Activated T-cell treated with anti-CD3 and anti-CD28 coated beads for 48 hours (primary cell): Measurements from ENCODE around the gene RBM19.
"Not testable (repeated sequence)": the region's sequence is repeated elsewhere in the genome, so short reads cannot be mapped to it uniquely, and the experiment has no call there.

ENCODE experiments used
- DNase-seq: peaks from one replicate; pipeline ENCODE4 v3.0.0-alpha.2; 2020; ENCODE audit warnings: low read depth

RBM19 gene

DNA sequence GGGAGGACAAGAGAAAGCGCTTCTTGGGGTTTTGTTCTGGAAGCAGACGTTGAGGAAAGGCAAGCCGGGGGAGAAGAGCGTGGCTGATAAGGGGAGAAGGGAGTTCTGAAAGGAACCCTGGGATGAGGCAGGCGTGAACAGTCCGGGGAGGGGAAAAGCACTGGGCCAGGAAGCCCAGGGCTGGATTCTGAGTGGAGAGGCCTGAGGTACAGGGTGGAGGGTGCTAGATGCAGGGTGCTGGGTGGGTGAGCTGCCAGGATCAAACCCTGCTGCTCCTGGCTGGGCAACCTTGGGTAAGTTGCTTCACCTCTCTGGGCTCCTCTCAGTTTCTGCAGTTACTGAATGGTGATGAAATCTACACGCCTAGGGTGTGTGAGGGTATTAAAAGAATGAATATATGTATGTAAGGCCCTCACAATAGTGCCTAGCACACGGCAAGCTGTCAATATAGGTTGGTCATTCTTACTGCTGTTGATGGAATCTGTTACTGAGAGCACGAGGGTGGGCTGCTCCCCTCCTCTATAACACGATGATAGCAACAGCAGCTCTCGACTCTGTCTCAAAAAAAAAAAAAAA, 138.5 kb downstream of the RBM19 start:
- no peak for DNase-seq

DNA sequence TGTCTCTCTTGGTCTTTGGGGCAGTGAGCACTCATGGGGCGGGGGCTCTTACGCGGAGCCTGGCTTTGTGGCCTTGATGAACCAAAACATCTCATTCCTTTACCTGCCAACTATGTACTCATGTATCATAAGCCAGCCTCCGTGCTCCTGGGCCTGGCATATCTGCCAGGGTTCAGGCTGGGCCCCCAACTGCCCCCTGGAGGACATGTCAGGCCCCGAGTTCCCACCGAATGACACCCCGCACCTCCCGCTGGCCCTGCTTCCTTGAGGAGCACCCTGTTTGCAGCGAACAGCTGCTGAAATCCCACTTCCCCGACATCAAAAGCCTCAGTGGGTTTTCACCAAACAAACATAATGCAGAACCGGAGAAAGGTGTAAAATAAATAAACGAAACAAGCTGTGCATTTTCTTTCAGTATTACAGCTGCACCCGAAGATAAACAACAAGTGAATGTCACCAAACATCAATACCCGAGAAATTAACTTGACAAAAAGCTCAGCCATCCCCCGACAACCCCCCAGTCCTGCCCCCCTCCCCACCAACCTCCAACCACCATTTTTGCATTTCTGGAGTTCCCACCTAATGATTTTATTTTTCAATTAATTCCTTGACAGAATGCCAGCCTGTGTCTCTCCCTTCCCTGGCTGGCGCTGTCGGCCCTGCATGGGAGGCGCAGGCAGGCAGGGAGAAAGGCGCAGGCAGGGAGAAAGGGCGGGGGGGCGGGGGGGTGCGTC, 139.2 kb downstream of the RBM19 start:
- DNase-seq: no peak

- DNase-seq: no peak
Measured at GRCh38 chr12:113825705-113826104, 140.4 kb downstream of the RBM19 start.

DNA sequence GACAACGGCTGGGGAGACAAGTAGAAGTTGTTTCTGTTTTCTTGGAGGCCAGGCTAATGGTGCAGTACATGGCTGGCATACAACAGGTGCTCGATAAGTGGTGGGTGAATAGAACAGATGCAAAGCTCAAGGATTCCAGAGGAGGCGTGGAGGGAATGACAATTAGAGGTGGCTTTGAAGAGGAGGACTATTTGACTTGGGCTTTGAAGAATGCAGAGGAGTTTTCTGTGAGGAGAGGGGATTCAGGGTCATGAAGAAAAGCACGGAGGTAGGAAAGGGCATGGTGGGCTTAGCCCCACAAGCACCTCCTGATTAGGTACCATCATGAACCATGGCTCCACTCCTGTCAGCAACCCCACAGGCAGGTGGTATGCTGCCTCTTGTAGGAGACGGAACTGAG, 142.3 kb downstream of the RBM19 start:
- DNase-seq: no peak

DNA sequence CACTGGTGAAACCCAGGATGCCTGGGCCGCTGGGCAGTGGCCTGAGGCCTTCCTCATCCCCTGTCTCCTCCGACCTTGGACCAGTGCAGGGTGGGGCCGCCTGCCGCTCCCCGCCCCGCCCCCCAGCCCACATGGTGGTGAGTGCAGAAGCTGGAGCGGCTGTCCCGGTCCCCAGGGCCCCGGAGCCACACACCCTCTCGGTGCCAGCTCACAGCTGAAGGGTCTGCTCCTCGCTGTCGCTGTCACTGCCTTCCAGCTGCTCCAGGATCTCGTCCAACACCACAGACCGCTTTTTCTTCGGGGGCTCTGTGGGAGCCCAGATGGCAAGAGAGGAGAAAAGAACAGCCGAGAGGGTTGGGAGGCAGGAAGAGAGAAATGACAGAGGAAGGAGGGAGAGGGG, 143.1 kb downstream of the RBM19 start:
- no peak for DNase-seq

DNA sequence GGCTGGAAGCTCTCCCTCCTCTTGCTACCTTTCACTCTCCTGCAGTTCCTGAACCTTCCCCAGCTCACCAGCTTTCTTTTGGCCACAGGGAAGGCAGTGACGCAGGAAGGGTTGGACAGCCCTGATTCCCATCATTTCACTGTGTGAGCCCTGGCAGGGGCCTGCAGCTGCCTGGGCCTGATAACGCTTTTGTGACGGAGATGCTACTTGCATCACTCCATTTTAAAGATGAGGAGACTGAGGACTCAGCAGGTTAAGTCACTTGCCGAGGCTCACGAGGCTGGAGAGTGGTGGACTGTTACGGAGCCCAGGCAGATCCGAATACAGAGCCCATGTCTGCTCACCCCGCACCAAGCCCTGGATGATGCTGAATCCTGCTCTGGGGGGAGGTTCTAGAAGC, 145.3 kb downstream of the RBM19 start:
- no peak for DNase-seq

- no peak for DNase-seq
Measured at GRCh38 chr12:113820309-113820708, 145.8 kb downstream of the RBM19 start.

DNA sequence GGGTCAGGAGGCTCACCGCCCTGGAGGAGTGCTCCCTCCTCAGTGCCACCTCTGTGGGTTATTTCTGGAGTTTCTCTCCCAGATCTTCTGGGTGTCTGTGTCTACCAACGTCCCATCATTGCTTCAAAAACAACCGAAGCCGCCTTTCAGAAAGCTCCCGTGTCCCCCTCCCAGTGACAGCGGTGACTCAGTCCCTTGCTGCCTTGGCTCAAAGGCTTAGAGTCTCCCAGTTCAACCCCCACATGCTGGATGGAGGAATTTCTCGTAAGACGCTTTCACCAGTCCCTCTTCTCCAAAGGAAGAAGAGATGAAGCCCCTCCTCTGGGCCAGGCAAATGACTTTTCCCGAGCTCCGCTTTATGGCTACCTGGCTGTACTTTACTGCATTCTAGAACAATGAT, 146.6 kb downstream of the RBM19 start:
- DNase-seq: no peak

GRCh38 chr12:113818833-113819232, 147.3 kb downstream of the RBM19 start:
- no peak for DNase-seq

DNA sequence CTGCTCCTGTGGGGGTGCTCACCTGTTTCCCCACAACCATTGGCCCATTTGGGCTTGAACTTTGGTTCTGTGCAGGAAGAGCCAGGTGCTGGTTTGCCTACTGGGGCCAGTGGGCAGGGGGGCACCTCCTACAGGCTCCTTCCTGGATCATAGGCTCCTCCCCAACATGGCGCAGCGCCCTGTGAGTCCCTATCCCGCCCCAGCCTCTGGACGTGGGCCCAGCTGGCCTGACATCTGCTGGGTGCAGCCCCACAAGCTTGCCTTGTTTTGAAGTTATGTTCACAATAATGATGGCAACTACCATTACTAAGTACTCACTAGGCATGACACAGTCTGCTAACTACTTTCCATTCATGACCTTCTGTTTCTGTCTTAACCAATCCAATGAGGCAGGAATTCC, 147.8 kb downstream of the RBM19 start:
- no peak for DNase-seq

GRCh38 chr12:113816866-113817265, 149.3 kb downstream of the RBM19 start:
- DNase-seq: no peak

- no peak for DNase-seq
Measured at GRCh38 chr12:113815031-113815430, 151.1 kb downstream of the RBM19 start.

DNA sequence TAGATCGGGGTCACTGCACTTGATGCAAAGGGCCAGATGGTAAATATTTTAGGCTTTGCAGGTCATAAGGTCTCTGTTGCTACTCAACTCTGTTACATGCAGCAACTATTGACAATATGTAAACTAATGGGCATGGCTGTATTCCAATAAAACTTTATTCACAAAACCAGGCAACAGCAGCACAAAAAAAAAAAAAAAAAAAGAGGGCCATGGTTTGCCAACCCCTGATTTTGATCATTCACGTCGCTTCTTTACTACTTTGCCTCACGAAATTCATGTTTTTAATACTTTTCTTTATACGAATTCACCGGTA, 152.9 kb downstream of the RBM19 start:
- DNase-seq: no peak

- no peak for DNase-seq
Measured at GRCh38 chr12:113812411-113813228, 153.5 kb downstream of the RBM19 start.

DNA sequence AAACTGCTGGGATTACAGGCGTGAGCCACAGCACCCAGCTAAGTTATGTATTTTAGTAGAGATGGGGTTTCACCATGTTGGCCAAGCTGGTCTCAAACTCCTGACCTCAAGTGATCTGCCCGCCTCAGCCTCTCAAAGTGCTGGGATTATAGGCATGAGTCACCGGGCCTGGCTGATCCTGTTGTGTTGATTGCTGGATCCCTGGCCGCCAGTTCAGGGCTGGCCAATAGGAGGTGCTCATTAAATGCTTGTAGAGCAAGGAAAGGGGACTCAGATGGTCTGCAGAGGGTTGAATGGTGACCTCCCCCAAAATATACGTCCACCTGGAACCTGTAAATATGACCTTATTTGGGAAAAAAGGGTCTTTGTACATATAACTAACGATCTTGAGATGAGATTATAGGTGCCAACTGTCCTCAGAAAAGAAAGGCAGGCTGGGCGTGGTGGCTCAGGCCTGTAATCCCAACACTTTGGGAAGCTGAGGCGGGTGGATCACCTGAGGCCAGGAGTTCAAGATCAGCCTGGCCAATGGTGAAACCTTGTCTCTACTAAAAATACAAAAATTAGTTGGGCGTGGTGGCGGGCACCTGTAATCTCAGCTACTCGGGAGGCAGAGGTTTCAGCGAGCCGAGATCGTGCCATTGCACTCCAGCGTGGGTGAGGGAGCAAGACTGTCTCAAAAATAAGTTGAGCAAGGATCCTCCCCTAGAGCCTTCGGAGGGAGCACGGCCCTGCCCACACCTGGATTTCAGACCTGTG, 156.5 kb downstream of the RBM19 start:
- not testable (repeated sequence) for DNase-seq

GRCh38 chr12:113808095-113808951, 157.8 kb downstream of the RBM19 start:
- DNase-seq: no peak

DNA sequence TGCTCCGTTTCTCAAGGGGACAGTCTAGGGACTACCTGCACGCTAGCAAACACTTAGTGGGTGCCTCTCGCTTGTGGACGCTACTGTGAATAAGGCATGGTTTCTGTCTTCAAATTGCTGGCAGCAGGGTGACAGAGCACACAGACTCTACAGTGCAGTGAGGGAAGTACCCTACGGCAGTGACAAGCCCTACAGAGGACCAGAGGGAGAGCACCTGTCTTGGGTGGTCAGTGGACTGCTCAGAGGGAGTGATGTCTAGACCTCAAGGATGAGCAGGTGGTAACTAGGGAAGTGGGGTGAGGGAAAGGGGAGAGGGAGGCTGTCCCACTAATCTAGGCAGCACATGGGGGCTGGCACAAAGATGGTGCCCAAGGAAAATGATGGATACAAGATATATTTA, 160.5 kb downstream of the RBM19 start:
- DNase-seq: no peak

DNA sequence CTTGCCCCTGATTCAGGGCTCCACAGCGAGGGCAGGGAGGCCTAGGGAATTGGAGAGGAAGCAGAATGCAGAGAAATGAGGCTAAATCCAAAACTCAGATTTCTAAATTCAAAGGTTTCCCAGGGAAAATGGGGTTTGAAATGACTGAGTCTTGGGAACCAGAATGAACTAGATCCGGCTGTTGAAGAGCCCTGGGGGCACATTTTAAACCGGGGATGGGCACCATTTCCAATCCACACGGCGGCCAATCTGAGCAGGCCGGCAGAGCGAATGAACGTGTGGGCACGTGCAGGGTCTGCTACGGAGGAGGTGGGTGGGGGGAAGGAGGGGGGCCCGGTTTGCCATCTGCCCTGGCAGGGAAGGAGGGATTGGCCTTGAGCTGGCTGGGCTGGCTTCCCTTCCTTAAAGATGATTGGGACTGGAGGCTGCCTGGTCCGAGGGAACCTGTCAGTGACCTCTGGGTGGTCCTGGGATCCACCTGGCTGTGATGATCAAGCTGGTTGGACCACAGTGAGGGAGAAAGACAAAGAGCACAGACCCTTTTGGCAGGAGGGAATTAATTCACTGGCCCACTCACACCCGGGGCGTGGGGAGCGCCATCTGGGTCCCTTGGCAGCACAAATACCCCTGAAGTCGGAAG, 161.0 kb downstream of the RBM19 start:
- no peak for DNase-seq

DNA sequence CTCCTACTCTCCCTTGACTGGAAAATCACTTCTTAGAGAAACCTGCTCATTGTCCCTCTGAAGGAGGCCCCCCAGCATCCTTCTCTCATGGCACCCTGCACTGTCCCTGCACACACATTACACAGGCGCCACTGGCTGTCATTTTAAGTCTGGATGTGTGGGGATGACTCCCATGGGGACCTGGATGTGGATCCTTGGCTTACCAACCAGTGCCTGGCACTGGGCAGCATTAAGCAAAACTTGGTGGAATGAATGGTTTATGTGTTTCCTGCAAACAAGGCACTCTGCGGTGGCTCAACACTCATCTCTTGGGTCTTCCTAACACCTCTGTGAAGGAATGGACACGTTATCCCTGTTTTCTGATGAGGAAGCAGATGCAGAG, 162.4 kb downstream of the RBM19 start:
- DNase-seq: no peak

DNA sequence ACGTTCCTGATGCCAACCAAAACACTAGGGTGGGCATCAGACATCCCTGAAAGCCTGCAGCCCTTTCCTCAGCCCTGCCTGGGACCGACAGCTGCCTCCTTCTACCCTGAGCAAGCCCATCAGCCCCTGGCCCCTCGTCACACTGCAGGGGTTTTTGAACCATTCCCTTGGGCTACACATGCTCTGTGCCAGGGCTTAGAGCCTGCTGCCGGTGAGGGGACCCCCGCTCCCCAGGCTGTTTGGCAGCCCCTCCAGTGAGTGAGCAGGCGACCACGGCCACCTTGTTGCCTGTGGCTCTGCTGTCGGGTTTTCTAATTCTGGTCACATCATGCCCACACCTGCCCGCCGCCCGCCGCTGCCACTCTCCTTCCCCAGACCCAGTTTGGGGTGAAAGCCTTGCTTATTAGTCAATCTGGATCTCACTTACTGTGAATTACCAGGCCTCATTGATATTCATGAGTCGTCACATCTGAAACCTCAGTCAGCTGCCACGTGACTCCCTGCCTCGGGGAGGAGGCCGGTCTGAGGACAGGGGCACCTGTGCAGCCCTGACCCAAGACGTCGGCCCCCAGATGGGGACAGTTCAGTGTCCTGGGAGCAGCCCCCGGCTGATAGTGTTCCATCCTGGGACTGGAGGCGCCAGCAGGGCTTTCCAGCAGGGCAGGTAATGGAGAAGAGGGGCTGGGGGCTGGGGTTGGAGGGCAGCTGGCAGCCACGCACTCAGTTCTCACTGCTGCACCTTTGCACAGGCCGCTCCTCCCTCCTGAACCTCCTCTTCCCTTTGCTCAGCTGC, 163.0 kb downstream of the RBM19 start:
- no peak for DNase-seq
